K562 (cell line): ENCODE results near the gene C5AR2. TPM values are rescaled to one million over a fixed set of nuclear protein-coding genes. Genes with fewer than 3 reads are reported as not detected.

Experiments used
- C11orf30 ChIP-seq: fragments of 450-650 bp; IDR thresholded peaks from 2 replicates; pipeline ENCODE4 v1.6.1; 2016; ENCODE audit warnings: low read depth, mild to moderate bottlenecking
- JUND ChIP-seq, 2 experiments: IDR thresholded peaks; 2 replicates in 1 of 2; 3 replicates in 1 of 2; pipeline ENCODE4 v1.6.1; 2011; ENCODE audit warnings: borderline replicate concordance in 2 of 2, low read depth in 2 of 2, low read length in 2 of 2, improper control_type of control experiment in 1 of 2, missing biosample characterization in 1 of 2, missing genetic modification characterization in 1 of 2, missing genetic modification reagents in 1 of 2
- L3MBTL2 ChIP-seq: fragments of 450-650 bp; IDR thresholded peaks from 2 replicates; pipeline ENCODE4 v1.6.1; 2016; ENCODE audit warnings: mild to moderate bottlenecking, moderate library complexity
- LARP7 ChIP-seq: fragments of 450-650 bp; IDR thresholded peaks from 2 replicates; pipeline ENCODE4 v1.6.1; 2016
- MAFF ChIP-seq: IDR thresholded peaks from 2 replicates; pipeline ENCODE4 v1.6.1; 2012; ENCODE audit warnings: low read length, improper control_type of control experiment
- MAFG ChIP-seq: fragments of 450-650 bp; conservative IDR thresholded peaks from 2 replicates; pipeline ENCODE4 v1.6.1; 2016; ENCODE audit warnings: missing genetic modification characterization, missing compliant biosample characterization
- MAFK ChIP-seq: IDR thresholded peaks from 2 replicates; pipeline ENCODE4 v1.6.1; 2011; ENCODE audit warnings: low read length, improper control_type of control experiment
- MAX ChIP-seq: sonication (generic); formaldehyde crosslinking; IDR thresholded peaks from 2 replicates; pipeline ENCODE4 v1.9.0; 2022; ENCODE audit warnings: mild to moderate bottlenecking, missing genetic modification reagents
- NR2C2 ChIP-seq, 2 experiments: fragments of 200-800 bp in 1 of 2; sonication (Bioruptor generic) in 1 of 2; sonication (generic) in 1 of 2; formaldehyde crosslinking in 1 of 2; IDR thresholded peaks; 2 replicates each; pipeline versions ENCODE4 v1.6.1 to v1.8.0; 2016 to 2022; ENCODE audit warnings: mild to moderate bottlenecking in 1 of 2, missing compliant biosample characterization in 1 of 2, missing genetic modification characterization in 1 of 2, missing genetic modification reagents in 1 of 2
- SETDB1 ChIP-seq: IDR thresholded peaks from one replicate; pipeline ENCODE4 v1.6.1; 2012; ENCODE audit warnings: low read length, control low read depth, inconsistent platforms
- SMARCC2 ChIP-seq: fragments of 450-650 bp; IDR thresholded peaks from 2 replicates; pipeline ENCODE4 v1.6.1; 2017; ENCODE audit warnings: antibody characterized with exemption, moderate library complexity, mild to moderate bottlenecking, low read depth
- USF2 ChIP-seq: sonication (generic); formaldehyde crosslinking; IDR thresholded peaks from 2 replicates; pipeline ENCODE4 v1.5.0; 2020; ENCODE audit warnings: missing genetic modification reagents
- ZNF316 ChIP-seq: fragments of 450-650 bp; IDR thresholded peaks from 2 replicates; pipeline ENCODE4 v1.6.1; 2016
- ZNF699 ChIP-seq: fragments of 250-450 bp; sonication (Bioruptor Pico); IDR thresholded peaks from 2 replicates; pipeline ENCODE4 v1.8.0; 2021; ENCODE audit warnings: mild to moderate bottlenecking, moderate library complexity; ENCODE audit not compliant: insufficient replicate concordance
- polyA plus RNA-seq, 8 experiments: library from polyadenylated mRNA; depleted of rRNA in 4 of 8; stranded (reverse) in 5 of 8; unstranded in 3 of 8; fragments of >200 nt; fragmentation: Nextera tagmentation in 2 of 8; fragmentation: Illumina TruSeq in 1 of 8; extraction: Ambion mirVana in 2 of 8; extraction: Trizol in 1 of 8; gene quantifications; 2 replicates each; pipeline versions ENCODE4 v1.2.1 to v1.2.3, GENCODE V29; 2011 to 2014; ENCODE audit warnings: inconsistent platforms in 1 of 8, missing spikeins in 1 of 8
- total RNA-seq, 7 experiments: library from RNA; depleted of rRNA in 6 of 7; stranded (reverse); fragments of >200 nt in 6 of 7; fragmentation: Illumina TruSeq in 2 of 7; extraction: Trizol in 2 of 7; gene quantifications; 2 replicates each; pipeline versions ENCODE4 v1.2.1 to v1.2.3, GENCODE V29; 2011 to 2021; ENCODE audit warnings: low replicate concordance in 1 of 7
- TF ChIP-seq, protein P1 (sequence below), 2 experiments: fragments of 450-650 bp; formaldehyde crosslinking in 1 of 2; IDR thresholded peaks; 2 replicates each; pipeline versions ENCODE4 v1.4.0 to v1.6.1; 2014 to 2020; ENCODE audit warnings: mild to moderate bottlenecking in 2 of 2, borderline replicate concordance in 1 of 2, low read depth in 1 of 2
- TF ChIP-seq, protein P2 (sequence below): sonication (generic); formaldehyde crosslinking; IDR thresholded peaks from 2 replicates; pipeline ENCODE4 v1.8.0; 2022; ENCODE audit warnings: mild to moderate bottlenecking, missing genetic modification reagents
- TF ChIP-seq, protein P3 (sequence below): sonication (generic); formaldehyde crosslinking; IDR thresholded peaks from 2 replicates; pipeline ENCODE4 v1.9.0; 2022; ENCODE audit warnings: mild to moderate bottlenecking, missing genetic modification reagents

Gene C5AR2
- total and polyA plus RNA-seq, 9 of the 15 experiments (the other 6 are each of a cell fraction or from before 2014, with no cell fraction given) = 0.01 to 1.1 (median 0.13) TPM

- peak; percentile 47; the same call in 1 of the 2 replicates for TF ChIP-seq MAX
- TF ChIP-seq NR2C2 (CRISPR knock-in tag; IDR thresholded peaks at IDR 0.05) = no peak
- peak; percentile 15; the same call in 1 of the 2 replicates for TF ChIP-seq NR2C2 (tag; IDR thresholded peaks at IDR 0.05)
- TF ChIP-seq, protein P1, sequence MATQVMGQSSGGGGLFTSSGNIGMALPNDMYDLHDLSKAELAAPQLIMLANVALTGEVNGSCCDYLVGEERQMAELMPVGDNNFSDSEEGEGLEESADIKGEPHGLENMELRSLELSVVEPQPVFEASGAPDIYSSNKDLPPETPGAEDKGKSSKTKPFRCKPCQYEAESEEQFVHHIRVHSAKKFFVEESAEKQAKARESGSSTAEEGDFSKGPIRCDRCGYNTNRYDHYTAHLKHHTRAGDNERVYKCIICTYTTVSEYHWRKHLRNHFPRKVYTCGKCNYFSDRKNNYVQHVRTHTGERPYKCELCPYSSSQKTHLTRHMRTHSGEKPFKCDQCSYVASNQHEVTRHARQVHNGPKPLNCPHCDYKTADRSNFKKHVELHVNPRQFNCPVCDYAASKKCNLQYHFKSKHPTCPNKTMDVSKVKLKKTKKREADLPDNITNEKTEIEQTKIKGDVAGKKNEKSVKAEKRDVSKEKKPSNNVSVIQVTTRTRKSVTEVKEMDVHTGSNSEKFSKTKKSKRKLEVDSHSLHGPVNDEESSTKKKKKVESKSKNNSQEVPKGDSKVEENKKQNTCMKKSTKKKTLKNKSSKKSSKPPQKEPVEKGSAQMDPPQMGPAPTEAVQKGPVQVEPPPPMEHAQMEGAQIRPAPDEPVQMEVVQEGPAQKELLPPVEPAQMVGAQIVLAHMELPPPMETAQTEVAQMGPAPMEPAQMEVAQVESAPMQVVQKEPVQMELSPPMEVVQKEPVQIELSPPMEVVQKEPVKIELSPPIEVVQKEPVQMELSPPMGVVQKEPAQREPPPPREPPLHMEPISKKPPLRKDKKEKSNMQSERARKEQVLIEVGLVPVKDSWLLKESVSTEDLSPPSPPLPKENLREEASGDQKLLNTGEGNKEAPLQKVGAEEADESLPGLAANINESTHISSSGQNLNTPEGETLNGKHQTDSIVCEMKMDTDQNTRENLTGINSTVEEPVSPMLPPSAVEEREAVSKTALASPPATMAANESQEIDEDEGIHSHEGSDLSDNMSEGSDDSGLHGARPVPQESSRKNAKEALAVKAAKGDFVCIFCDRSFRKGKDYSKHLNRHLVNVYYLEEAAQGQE (IDR thresholded peaks at IDR 0.05; ENCODE audit: borderline replicate concordance) = 0 out of 2 replicates have a peak, but pooled peaks have one; percentile 10
- TF ChIP-seq, protein P1 (CRISPR knock-in tag; IDR thresholded peaks at IDR 0.05; ENCODE audit: low read depth) = no peak
- TF ChIP-seq, protein P2, sequence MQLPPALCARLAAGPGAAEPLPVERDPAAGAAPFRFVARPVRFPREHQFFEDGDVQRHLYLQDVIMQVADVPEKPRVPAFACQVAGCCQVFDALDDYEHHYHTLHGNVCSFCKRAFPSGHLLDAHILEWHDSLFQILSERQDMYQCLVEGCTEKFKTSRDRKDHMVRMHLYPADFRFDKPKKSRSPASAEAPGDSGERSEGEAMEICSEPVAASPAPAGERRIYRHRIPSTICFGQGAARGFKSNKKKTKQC (CRISPR knock-in tag) = 0 out of 2 replicates have a peak, but pooled peaks have one; percentile 26
- no peak for TF ChIP-seq SMARCC2
- TF ChIP-seq MAFG (tag) = peak; percentile 27; the same call in 1 of the 2 replicates
- TF ChIP-seq, protein P3, sequence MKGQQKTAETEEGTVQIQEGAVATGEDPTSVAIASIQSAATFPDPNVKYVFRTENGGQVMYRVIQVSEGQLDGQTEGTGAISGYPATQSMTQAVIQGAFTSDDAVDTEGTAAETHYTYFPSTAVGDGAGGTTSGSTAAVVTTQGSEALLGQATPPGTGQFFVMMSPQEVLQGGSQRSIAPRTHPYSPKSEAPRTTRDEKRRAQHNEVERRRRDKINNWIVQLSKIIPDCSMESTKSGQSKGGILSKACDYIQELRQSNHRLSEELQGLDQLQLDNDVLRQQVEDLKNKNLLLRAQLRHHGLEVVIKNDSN = peak; percentile 87
- no peak for TF ChIP-seq LARP7
- TF ChIP-seq SETDB1 = no peak
- TF ChIP-seq ZNF699 (CRISPR knock-in tag) = no peak
- TF ChIP-seq JUND (IDR thresholded peaks at IDR 0.05; ENCODE audit: borderline replicate concordance, low read depth, low read length) = no peak
- TF ChIP-seq JUND (tag; IDR thresholded peaks at IDR 0.05; ENCODE audit: borderline replicate concordance, low read depth, low read length) = peak; percentile 32; the same call in 1 of the 3 replicates
- TF ChIP-seq USF2 (CRISPR knock-in tag) = peak; percentile 81
- TF ChIP-seq C11orf30 = peak; percentile 59; the same call in 1 of the 2 replicates
- peak; percentile 24; the same call in 1 of the 2 replicates for TF ChIP-seq MAFK
- peak; percentile 34; the same call in 1 of the 2 replicates for TF ChIP-seq MAFF
- peak; percentile 94 for TF ChIP-seq L3MBTL2
- TF ChIP-seq ZNF316 = 0 out of 2 replicates have a peak, but pooled peaks have one; percentile 19
These were observed 7.5 kb upstream of the C5AR2 start (continued) for GRCh38 chr19:47324502-47324901.
